DMS153 treated with DMSO at 0.1 percent for 48 hours (cell line): ENCODE measurements around the gene ZDHHC4.

Experiments used
- DNase-seq: peaks from one replicate; lab custom pipeline; 2025; ENCODE audit not compliant: unreplicated experiment; lab: John Stamatoyannopoulos, UW

Gene ZDHHC4

GRCh38 chr7:6606866-6607583 lies 29.8 kb downstream of the ZDHHC4 start:
- DNase-seq: no peak

- no peak for DNase-seq
Measured at GRCh38 chr7:6607651-6608051, 30.4 kb downstream of the ZDHHC4 start.

GRCh38 chr7:6608081-6608480 lies 30.8 kb downstream of the ZDHHC4 start:
- DNase-seq: no peak

- no peak for DNase-seq
Measured at GRCh38 chr7:6608794-6609193, 31.5 kb downstream of the ZDHHC4 start.

- DNase-seq: no peak
Measured at GRCh38 chr7:6612819-6613218, 35.6 kb downstream of the ZDHHC4 start.

- no peak for DNase-seq
Measured at GRCh38 chr7:6613706-6614105, 36.5 kb downstream of the ZDHHC4 start.

- no peak for DNase-seq
Measured at GRCh38 chr7:6614953-6615722, 37.9 kb downstream of the ZDHHC4 start, which contains the start of gene ZNF853. ZNF853 (plus strand) TSS chr7:6615610; CDS start chr7:6616175, 565 bp downstream.

- DNase-seq: peak; percentile 36
Measured at GRCh38 chr7:6615723-6616555, 38.7 kb downstream of the ZDHHC4 start.

- DNase-seq: no peak
Measured at GRCh38 chr7:6616854-6617643, 39.8 kb downstream of the ZDHHC4 start.

- DNase-seq: no peak
Measured at GRCh38 chr7:6618621-6619020, 41.4 kb downstream of the ZDHHC4 start.

- no peak for DNase-seq
Measured at GRCh38 chr7:6619961-6620360, 42.7 kb downstream of the ZDHHC4 start.

GRCh38 chr7:6621195-6622133 lies 44.2 kb downstream of the ZDHHC4 start:
- DNase-seq: no peak

GRCh38 chr7:6622134-6622710 lies 45.0 kb downstream of the ZDHHC4 start:
- DNase-seq: no peak

GRCh38 chr7:6623589-6624245 lies 46.5 kb downstream of the ZDHHC4 start:
- DNase-seq: no peak

- no peak for DNase-seq
Measured at GRCh38 chr7:6624246-6624611, 47.0 kb downstream of the ZDHHC4 start.

- no peak for DNase-seq
Measured at GRCh38 chr7:6628045-6628444, 50.8 kb downstream of the ZDHHC4 start.

- DNase-seq: no peak
Measured at GRCh38 chr7:6630007-6630849, 53.0 kb downstream of the ZDHHC4 start.

GRCh38 chr7:6631605-6632004 lies 54.4 kb downstream of the ZDHHC4 start:
- no peak for DNase-seq
